ENCODE measurements around the gene OBP2A. TPM values are rescaled to one million over a fixed set of nuclear protein-coding genes. Genes with fewer than 3 reads are reported as not detected.
"Not testable (repeated sequence)": the region's sequence is repeated elsewhere in the genome, so short reads cannot be mapped to it uniquely, and the experiment has no call there.

OBP2A gene
- total RNA-seq, 1 donor from 2014 or later = not detected

- no peaks in the 10 kb centered on the region for H3K9me3 Mint-ChIP-seq (ENCODE audit: low read depth)
- peaks cover 15% of the 10 kb centered on the region for H3K27me3 Mint-ChIP-seq
- no peak overlapping the region for H3K27ac Mint-ChIP-seq
- no peak for TF ChIP-seq CTCF (IDR thresholded peaks at IDR 0.05; ENCODE audit: unreplicated experiment)
- no peak for DNase-seq (ENCODE audit: low spot score, unreplicated experiment)
- no peaks in the 10 kb centered on the region for H3K4me1 Mint-ChIP-seq (ENCODE audit: low read depth)
- no peak overlapping the region for H3K4me3 Mint-ChIP-seq (ENCODE audit: low read depth)
- no peaks in the 10 kb centered on the region for H3K36me3 Mint-ChIP-seq (ENCODE audit: insufficient read depth)
Observed at GRCh38 chr9:135547756-135548736, 2.1 kb downstream of the OBP2A start.

GRCh38 chr9:135549478-135550343 is 3.8 kb downstream of the OBP2A start:
- H3K4me3 Mint-ChIP-seq (ENCODE audit: low read depth); H3K36me3 Mint-ChIP-seq (ENCODE audit: insufficient read depth); H3K27me3 Mint-ChIP-seq; H3K27ac Mint-ChIP-seq; DNase-seq (ENCODE audit: low spot score, unreplicated experiment); H3K9me3 Mint-ChIP-seq (ENCODE audit: low read depth); H3K4me1 Mint-ChIP-seq (ENCODE audit: low read depth): not testable (repeated sequence)

GRCh38 chr9:135550344-135550918 is 4.5 kb downstream of the OBP2A start:
- Mint-ChIP-seq H3K27ac (no peak overlapping the region), H3K27me3 (peaks cover 4% of the 10 kb centered on the region), H3K36me3 (ENCODE audit: insufficient read depth) (no peaks in the 10 kb centered on the region), H3K4me1 (ENCODE audit: low read depth) (no peaks in the 10 kb centered on the region), H3K4me3 (ENCODE audit: low read depth) (no peak overlapping the region), H3K9me3 (ENCODE audit: low read depth) (no peaks in the 10 kb centered on the region)
- no peak for DNase-seq (ENCODE audit: low spot score, unreplicated experiment)
- no peak for TF ChIP-seq CTCF (IDR thresholded peaks at IDR 0.05; ENCODE audit: unreplicated experiment)

GRCh38 chr9:135551031-135551430 is 5.1 kb downstream of the OBP2A start:
- DNase-seq (ENCODE audit: low spot score, unreplicated experiment) = no peak
- TF ChIP-seq CTCF (IDR thresholded peaks at IDR 0.05; ENCODE audit: unreplicated experiment) = no peak
- H3K4me1 Mint-ChIP-seq (ENCODE audit: low read depth) = no peaks in the 10 kb centered on the region

GRCh38 chr9:135551456-135551855 is 5.5 kb downstream of the OBP2A start:
- Mint-ChIP-seq H3K27me3 (peaks cover 7% of the 10 kb centered on the region), H3K4me1 (ENCODE audit: low read depth) (no peaks in the 10 kb centered on the region), H3K36me3 (ENCODE audit: insufficient read depth) (no peaks in the 10 kb centered on the region), H3K27ac (no peak overlapping the region), H3K9me3 (ENCODE audit: low read depth) (no peaks in the 10 kb centered on the region), H3K4me3 (ENCODE audit: low read depth) (no peak overlapping the region)
- no peak for DNase-seq (ENCODE audit: low spot score, unreplicated experiment)
- no peak for TF ChIP-seq CTCF (IDR thresholded peaks at IDR 0.05; ENCODE audit: unreplicated experiment)

More at GRCh38 chr9:135551031-135551430, 5.1 kb downstream of the OBP2A start:
- no peak overlapping the region for H3K4me3 Mint-ChIP-seq (ENCODE audit: low read depth)
- no peaks in the 10 kb centered on the region for H3K9me3 Mint-ChIP-seq (ENCODE audit: low read depth)
- no peaks in the 10 kb centered on the region for H3K36me3 Mint-ChIP-seq (ENCODE audit: insufficient read depth)
- H3K27ac Mint-ChIP-seq = no peak overlapping the region
- peaks cover 7% of the 10 kb centered on the region for H3K27me3 Mint-ChIP-seq
